Measurements from ENCODE around the gene IGF1R. TPM values are rescaled to one million over a fixed set of nuclear protein-coding genes. Genes with fewer than 3 reads are reported as not detected.
"Not testable (repeated sequence)": the region's sequence is repeated elsewhere in the genome, so short reads cannot be mapped to it uniquely, and the experiment has no call there.

IGF1R gene
- total RNA-seq, 2 donors from 2014 or later: 115 to 119 TPM

GRCh38 chr15:98960555-98961050 is 312.3 kb downstream of the IGF1R start:
- Mint-ChIP-seq H3K27ac (no peak overlapping the region), H3K9me3 (peaks cover 20% of the 10 kb centered on the region), H3K27me3 (ENCODE audit: insufficient read depth) (no peaks in the 10 kb centered on the region), H3K4me1 (no peaks in the 10 kb centered on the region), H3K4me3 (no peak overlapping the region), H3K36me3 (ENCODE audit: low read depth) (peaks cover 75% of the 10 kb centered on the region)
- no peak for DNase-seq
- peaks cover 15% of the 10 kb centered on the region for H3K9me3 ChIP-seq (ENCODE audit: control insufficient read depth, low read length)
- H3K27me3 ChIP-seq (ENCODE audit: control insufficient read depth, insufficient read depth, low read length, poor library complexity, severe bottlenecking): no peaks in the 10 kb centered on the region
- H3K36me3 ChIP-seq (ENCODE audit: control insufficient read depth, insufficient read depth, low read length): peaks cover 79% of the 10 kb centered on the region
- H3K4me1 ChIP-seq (ENCODE audit: control insufficient read depth, insufficient read depth, low read length): no peaks in the 10 kb centered on the region
- WGBS, 2 experiments (ENCODE audit: insufficient coverage in 1 of 2, insufficient read length in 1 of 2): 95 to 96% methylated on average over 16 to 21 of the region's 21 CpGs
- no peak for TF ChIP-seq CTCF (conservative IDR thresholded peaks at IDR 0.05)
- H3K27ac ChIP-seq (ENCODE audit: low read depth, low read length): no peak overlapping the region
- H3K9ac ChIP-seq (ENCODE audit: extremely low read depth, low read length, poor library complexity, severe bottlenecking): no peak overlapping the region
- H3K4me3 ChIP-seq (ENCODE audit: low read length): no peak overlapping the region

GRCh38 chr15:98963444-98963843 is 315.1 kb downstream of the IGF1R start:
- 91 to 94% methylated on average over 7 to 8 of the region's 8 CpGs for WGBS, 2 experiments (ENCODE audit: insufficient coverage in 1 of 2, insufficient read length in 1 of 2)
- H3K27me3 Mint-ChIP-seq (ENCODE audit: insufficient read depth): no peaks in the 10 kb centered on the region
- no peak overlapping the region for H3K4me3 Mint-ChIP-seq
- no peak overlapping the region for H3K27ac Mint-ChIP-seq
- H3K36me3 Mint-ChIP-seq (ENCODE audit: low read depth): peaks cover 54% of the 10 kb centered on the region
- H3K4me1 Mint-ChIP-seq: peaks cover 2% of the 10 kb centered on the region
- Histone ChIP-seq H3K4me3 (ENCODE audit: low read length) (no peak overlapping the region), H3K9ac (ENCODE audit: extremely low read depth, low read length, poor library complexity, severe bottlenecking) (no peak overlapping the region), H3K27ac (ENCODE audit: low read depth, low read length) (no peak overlapping the region), H3K36me3 (ENCODE audit: control insufficient read depth, insufficient read depth, low read length) (peaks cover 54% of the 10 kb centered on the region), H3K9me3 (ENCODE audit: control insufficient read depth, low read length) (peaks cover 15% of the 10 kb centered on the region), H3K27me3 (ENCODE audit: control insufficient read depth, insufficient read depth, low read length, poor library complexity, severe bottlenecking) (no peaks in the 10 kb centered on the region), H3K4me1 (ENCODE audit: control insufficient read depth, insufficient read depth, low read length) (no peaks in the 10 kb centered on the region)
- no peak for TF ChIP-seq CTCF (conservative IDR thresholded peaks at IDR 0.05)
- DNase-seq: no peak
- H3K9me3 Mint-ChIP-seq: peaks cover 20% of the 10 kb centered on the region

GRCh38 chr15:98964466-98965133 is 316.3 kb downstream of the IGF1R start:
- no peak for TF ChIP-seq CTCF (conservative IDR thresholded peaks at IDR 0.05)
- H3K9ac ChIP-seq (ENCODE audit: extremely low read depth, low read length, poor library complexity, severe bottlenecking): no peak overlapping the region
- WGBS, 2 experiments (ENCODE audit: insufficient coverage in 1 of 2, insufficient read length in 1 of 2): 97% methylated on average over 6 to 8 of the region's 8 CpGs
- H3K27ac ChIP-seq (ENCODE audit: low read depth, low read length): no peak overlapping the region
- Mint-ChIP-seq H3K9me3 (peaks cover 20% of the 10 kb centered on the region), H3K36me3 (ENCODE audit: low read depth) (peaks cover 43% of the 10 kb centered on the region), H3K27ac (no peak overlapping the region), H3K4me3 (no peak overlapping the region), H3K4me1 (peaks cover 2% of the 10 kb centered on the region), H3K27me3 (ENCODE audit: insufficient read depth) (no peaks in the 10 kb centered on the region)
- peaks cover 43% of the 10 kb centered on the region for H3K36me3 ChIP-seq (ENCODE audit: control insufficient read depth, insufficient read depth, low read length)
- no peaks in the 10 kb centered on the region for H3K4me1 ChIP-seq (ENCODE audit: control insufficient read depth, insufficient read depth, low read length)
- H3K27me3 ChIP-seq (ENCODE audit: control insufficient read depth, insufficient read depth, low read length, poor library complexity, severe bottlenecking): no peaks in the 10 kb centered on the region
- peak; percentile 38 for DNase-seq
- H3K4me3 ChIP-seq (ENCODE audit: low read length): no peak overlapping the region
- peaks cover 15% of the 10 kb centered on the region for H3K9me3 ChIP-seq (ENCODE audit: control insufficient read depth, low read length)

GRCh38 chr15:98965134-98965491 is 316.8 kb downstream of the IGF1R start:
- peaks cover 15% of the 10 kb centered on the region for H3K9me3 ChIP-seq (ENCODE audit: control insufficient read depth, low read length)

More at GRCh38 chr15:98965134-98965491, 316.8 kb downstream of the IGF1R start:
- Mint-ChIP-seq H3K9me3 (peaks cover 20% of the 10 kb centered on the region), H3K36me3 (ENCODE audit: low read depth) (peaks cover 38% of the 10 kb centered on the region)
- peaks cover 38% of the 10 kb centered on the region for H3K36me3 ChIP-seq (ENCODE audit: control insufficient read depth, insufficient read depth, low read length)
- H3K4me3 Mint-ChIP-seq; H3K27ac ChIP-seq (ENCODE audit: low read depth, low read length); H3K27ac Mint-ChIP-seq; H3K9ac ChIP-seq (ENCODE audit: extremely low read depth, low read length, poor library complexity, severe bottlenecking); H3K4me1 Mint-ChIP-seq; H3K4me1 ChIP-seq (ENCODE audit: control insufficient read depth, insufficient read depth, low read length); H3K4me3 ChIP-seq (ENCODE audit: low read length); H3K27me3 ChIP-seq (ENCODE audit: control insufficient read depth, insufficient read depth, low read length, poor library complexity, severe bottlenecking); H3K27me3 Mint-ChIP-seq (ENCODE audit: insufficient read depth): not testable (repeated sequence)
- peak; percentile 25 for DNase-seq
- WGBS, 2 experiments (ENCODE audit: insufficient coverage in 1 of 2, insufficient read length in 1 of 2): 93 to 96% methylated on average over 2 to 4 of the region's 4 CpGs
